Measurements from ENCODE around the gene LRRC75B.

DNA sequence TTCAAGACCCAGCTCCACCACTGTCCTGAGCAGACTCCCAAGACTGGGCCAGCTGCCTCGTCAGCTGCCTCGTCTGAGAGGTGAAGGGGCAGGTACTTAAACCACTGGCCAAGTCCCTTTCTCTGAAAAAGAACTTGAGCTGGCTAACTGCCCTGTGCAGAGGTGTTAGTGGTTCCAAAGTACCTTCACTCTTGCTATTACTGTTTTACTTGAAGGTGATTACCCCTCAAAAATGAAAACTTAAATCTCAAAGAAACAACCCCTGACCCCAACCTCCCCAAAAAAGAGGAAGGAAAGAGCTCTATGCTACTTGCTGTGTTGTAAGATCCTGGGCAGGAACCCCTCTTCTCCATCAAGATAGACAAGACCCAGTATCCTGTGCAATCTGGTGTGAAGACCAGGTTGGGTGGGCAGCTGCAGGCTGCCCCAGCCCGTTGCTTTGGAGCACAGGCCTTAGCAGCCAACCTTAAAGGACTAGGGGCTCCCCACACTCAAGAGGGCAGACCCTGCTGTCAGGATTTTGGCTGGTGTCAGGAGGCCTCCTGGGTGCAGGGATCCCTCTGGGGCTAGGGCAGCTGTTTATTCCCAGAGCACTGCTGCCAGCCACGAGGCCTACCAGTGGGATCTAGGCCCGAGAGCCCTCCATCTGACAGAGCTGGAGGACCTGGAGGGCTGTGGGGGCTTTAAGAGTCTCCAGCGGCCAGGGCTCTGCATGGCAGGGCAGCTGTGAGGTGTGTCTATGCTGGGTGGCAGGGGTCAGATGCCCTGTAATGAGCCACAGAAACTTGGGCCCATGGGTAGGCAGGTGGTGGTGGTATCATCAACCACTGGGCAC is 51.0 kb downstream of the LRRC75B start:
- TF ChIP-seq, protein P1, sequence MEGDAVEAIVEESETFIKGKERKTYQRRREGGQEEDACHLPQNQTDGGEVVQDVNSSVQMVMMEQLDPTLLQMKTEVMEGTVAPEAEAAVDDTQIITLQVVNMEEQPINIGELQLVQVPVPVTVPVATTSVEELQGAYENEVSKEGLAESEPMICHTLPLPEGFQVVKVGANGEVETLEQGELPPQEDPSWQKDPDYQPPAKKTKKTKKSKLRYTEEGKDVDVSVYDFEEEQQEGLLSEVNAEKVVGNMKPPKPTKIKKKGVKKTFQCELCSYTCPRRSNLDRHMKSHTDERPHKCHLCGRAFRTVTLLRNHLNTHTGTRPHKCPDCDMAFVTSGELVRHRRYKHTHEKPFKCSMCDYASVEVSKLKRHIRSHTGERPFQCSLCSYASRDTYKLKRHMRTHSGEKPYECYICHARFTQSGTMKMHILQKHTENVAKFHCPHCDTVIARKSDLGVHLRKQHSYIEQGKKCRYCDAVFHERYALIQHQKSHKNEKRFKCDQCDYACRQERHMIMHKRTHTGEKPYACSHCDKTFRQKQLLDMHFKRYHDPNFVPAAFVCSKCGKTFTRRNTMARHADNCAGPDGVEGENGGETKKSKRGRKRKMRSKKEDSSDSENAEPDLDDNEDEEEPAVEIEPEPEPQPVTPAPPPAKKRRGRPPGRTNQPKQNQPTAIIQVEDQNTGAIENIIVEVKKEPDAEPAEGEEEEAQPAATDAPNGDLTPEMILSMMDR (IDR thresholded peaks at IDR 0.05; ENCODE audit: extremely low read depth in 1 of 2, insufficient read depth in 1 of 2, low read depth in 1 of 2, low read length in 2 of 2): no peak
- no peak for TF ChIP-seq POLR2A (IDR thresholded peaks at IDR 0.05; ENCODE audit: low read depth, low read length)
- no peak for TF ChIP-seq POLR2AphosphoS5 (IDR thresholded peaks at IDR 0.05; ENCODE audit: insufficient read depth, low read depth, low read length)
- TF ChIP-seq, protein P2, sequence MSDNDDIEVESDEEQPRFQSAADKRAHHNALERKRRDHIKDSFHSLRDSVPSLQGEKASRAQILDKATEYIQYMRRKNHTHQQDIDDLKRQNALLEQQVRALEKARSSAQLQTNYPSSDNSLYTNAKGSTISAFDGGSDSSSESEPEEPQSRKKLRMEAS (IDR thresholded peaks at IDR 0.05; ENCODE audit: insufficient read depth, insufficient read length): no peak
